SK-N-SH (cell line): Measurements from ENCODE around the gene BPIFB3.

ENCODE experiments used
- CHD2 ChIP-seq: fragments of 150-350 bp; IDR thresholded peaks from 2 replicates; pipeline ENCODE4 v1.6.1; 2018; ENCODE audit warnings: low read length; ENCODE audit not compliant: partially characterized antibody
- CTCF ChIP-seq: fragments of 200-600 bp; sonication (generic); IDR thresholded peaks from 2 replicates; pipeline ENCODE4 v1.6.1; 2017; ENCODE audit warnings: antibody characterized with exemption, mild to moderate bottlenecking, moderate library complexity
- GABPA ChIP-seq: IDR thresholded peaks from 2 replicates; pipeline ENCODE4 v1.4.0; 2012; ENCODE audit warnings: low read depth, mild to moderate bottlenecking
- MAX ChIP-seq: IDR thresholded peaks from 2 replicates; pipeline ENCODE4 v1.4.0; 2012; ENCODE audit warnings: low read depth
- RFX5 ChIP-seq: IDR thresholded peaks from 2 replicates; pipeline ENCODE4 v1.6.1; 2012; ENCODE audit warnings: mild to moderate bottlenecking, improper control_type of control experiment, low read length
- SIN3A ChIP-seq: IDR thresholded peaks from 2 replicates; pipeline ENCODE4 v1.6.1; 2012; ENCODE audit warnings: low read depth, mild to moderate bottlenecking, low read length, moderate library complexity, borderline replicate concordance
- TAF1 ChIP-seq: IDR thresholded peaks from 2 replicates; pipeline ENCODE4 v1.6.1; 2012; ENCODE audit warnings: low read depth, mild to moderate bottlenecking, low read length, moderate library complexity, borderline replicate concordance

GRCh38 chr20:33042430-33042829 is 11.3 kb upstream of the BPIFB3 start:
- no peak for TF ChIP-seq GABPA
- TF ChIP-seq RFX5 = no peak
- TF ChIP-seq MAX = no peak
- TF ChIP-seq TAF1 = no peak
- no peak for TF ChIP-seq CTCF
- TF ChIP-seq SIN3A = no peak
- TF ChIP-seq CHD2 = no peak
